Measurements from ENCODE around the gene ERG28. TPM values are rescaled to one million over a fixed set of nuclear protein-coding genes. Genes with fewer than 3 reads are reported as not detected.

Gene ERG28
- total RNA-seq, 2 experiments from 2014 or later: 22.9 to 25.1 TPM

GRCh38 chr14:75653563-75653962 lies 7.1 kb downstream of the ERG28 start:
- CTCF ChIA-PET: interaction anchor here (0.9 to 8.5 kb wide), 23 partner anchors 10 to 358 kb away, joined by 3 to 188 read pairs (median 4); partner anchors contain the start of genes BATF, FLVCR2 and TGFB3
- no peaks in the 10 kb centered on the region for H3K9me3 Mint-ChIP-seq (ENCODE audit: low read depth)
- no peak overlapping the region for H3K4me3 Mint-ChIP-seq
- no peak for ATAC-seq
- no peak overlapping the region for H3K27ac Mint-ChIP-seq
- H3K27me3 Mint-ChIP-seq: no peaks in the 10 kb centered on the region
- no peak for DNase-seq
- peaks cover 8% of the 10 kb centered on the region for H3K4me1 Mint-ChIP-seq
- peaks cover 38% of the 10 kb centered on the region for H3K36me3 Mint-ChIP-seq

DNA sequence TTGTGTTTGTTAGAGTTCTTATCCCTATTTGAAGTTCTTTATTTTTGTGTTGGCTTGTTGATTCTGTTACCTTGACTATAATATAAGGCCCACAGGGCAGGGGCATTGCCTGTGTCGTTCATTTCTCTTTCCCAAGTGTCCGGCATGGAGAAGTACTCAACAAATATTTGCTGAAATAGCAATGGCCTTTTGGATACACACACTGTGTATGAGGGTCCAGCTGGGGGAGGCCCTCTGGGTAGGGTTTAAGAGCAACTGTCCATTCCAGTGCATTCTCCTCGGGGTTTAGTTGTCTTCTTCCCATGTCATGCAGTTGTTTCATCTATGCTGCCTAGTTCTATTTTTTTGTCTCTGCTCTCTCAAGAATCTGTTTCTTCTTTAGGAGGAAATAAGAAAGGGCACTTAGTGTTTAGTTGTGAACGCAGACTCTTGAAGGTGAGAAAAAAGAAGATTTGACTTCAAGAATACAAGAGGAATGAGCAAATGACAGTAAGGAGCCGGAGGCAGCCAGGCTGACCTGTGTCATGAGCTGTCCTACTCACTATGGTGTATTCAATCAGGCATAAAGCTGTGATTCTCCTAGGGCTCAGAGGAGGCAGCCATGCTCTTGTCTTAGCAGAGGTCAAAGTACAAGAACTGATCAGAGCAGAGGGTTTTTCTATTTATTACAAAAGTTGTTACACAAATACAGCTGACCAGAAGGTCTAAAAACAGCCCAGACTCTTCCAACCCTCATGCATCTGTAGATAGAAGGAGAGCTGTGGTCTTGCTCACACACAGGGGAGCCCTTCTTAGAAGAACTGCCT lies 10.2 kb downstream of the ERG28 start:
- CTCF ChIA-PET: interaction anchor here (1.3 to 8.5 kb wide), 2 partner anchors 74 kb away, joined by 3 to 188 read pairs; partner anchors contain the start of gene FLVCR2
- DNase-seq (no peak), ATAC-seq (no peak)
- Mint-ChIP-seq H3K27ac (no peak overlapping the region), H3K27me3 (no peaks in the 10 kb centered on the region), H3K4me3 (no peak overlapping the region), H3K36me3 (peaks cover 38% of the 10 kb centered on the region), H3K9me3 (ENCODE audit: low read depth) (no peaks in the 10 kb centered on the region), H3K4me1 (peaks cover 2% of the 10 kb centered on the region)

DNA sequence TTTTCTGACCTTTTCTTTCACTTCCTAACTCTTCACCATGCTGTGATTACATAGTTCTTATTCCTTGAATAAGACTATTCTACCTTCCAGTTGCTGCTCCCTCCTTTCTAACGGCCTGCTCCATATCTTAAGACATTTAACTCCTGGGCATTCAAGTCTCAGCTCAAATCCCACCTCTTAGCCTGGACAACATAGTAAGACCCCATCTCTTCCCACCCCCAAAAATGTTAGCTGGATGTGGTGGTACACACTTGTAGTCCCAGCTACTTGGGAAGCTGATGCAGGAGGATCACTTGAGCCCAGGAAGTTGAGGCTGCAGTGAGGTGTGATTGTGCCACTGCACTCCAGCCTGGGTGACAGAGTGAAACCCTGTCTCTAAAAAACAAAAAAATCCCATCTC lies 10.9 kb downstream of the ERG28 start:
- Mint-ChIP-seq H3K4me3 (no peak overlapping the region), H3K36me3 (peaks cover 36% of the 10 kb centered on the region), H3K4me1 (peaks cover 2% of the 10 kb centered on the region), H3K27ac (no peak overlapping the region), H3K27me3 (no peaks in the 10 kb centered on the region), H3K9me3 (ENCODE audit: low read depth) (no peaks in the 10 kb centered on the region)
- CTCF ChIA-PET: interaction anchor here (1.3 to 1.8 kb wide), 3 partner anchors 11 to 73 kb away, joined by 3 to 9 read pairs (median 5); partner anchors contain the start of genes ERG28, FLVCR2 and TTLL5
- ATAC-seq: no peak
- DNase-seq: no peak

DNA sequence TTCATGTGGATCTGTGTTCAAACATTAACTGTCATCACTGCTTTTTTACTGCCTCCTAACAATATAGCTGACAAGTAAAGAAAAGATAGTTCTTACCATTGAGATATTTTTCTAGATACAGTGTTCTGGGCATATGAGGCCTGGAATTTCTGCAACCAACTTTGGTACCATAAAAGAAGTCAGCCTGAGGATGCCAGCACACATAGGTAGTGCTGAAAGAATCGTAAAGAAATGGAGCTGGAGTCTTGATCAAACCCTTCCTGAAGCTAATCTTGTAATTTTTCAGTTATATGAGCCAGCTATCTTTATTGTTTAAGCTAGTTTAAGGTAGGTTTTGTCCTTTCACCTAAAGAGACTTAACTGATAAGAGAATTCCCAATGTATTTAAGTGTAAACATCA lies 11.3 kb downstream of the ERG28 start:
- ATAC-seq (no peak), DNase-seq (no peak)
- CTCF ChIA-PET: interaction anchor here (1.3 to 1.8 kb wide), 3 partner anchors 11 to 73 kb away, joined by 3 to 9 read pairs (median 5); partner anchors contain the start of genes ERG28, FLVCR2 and TTLL5
- Mint-ChIP-seq H3K27ac (no peak overlapping the region), H3K4me1 (peaks cover 2% of the 10 kb centered on the region), H3K36me3 (peaks cover 36% of the 10 kb centered on the region), H3K9me3 (ENCODE audit: low read depth) (no peaks in the 10 kb centered on the region), H3K27me3 (no peaks in the 10 kb centered on the region), H3K4me3 (no peak overlapping the region)

DNA sequence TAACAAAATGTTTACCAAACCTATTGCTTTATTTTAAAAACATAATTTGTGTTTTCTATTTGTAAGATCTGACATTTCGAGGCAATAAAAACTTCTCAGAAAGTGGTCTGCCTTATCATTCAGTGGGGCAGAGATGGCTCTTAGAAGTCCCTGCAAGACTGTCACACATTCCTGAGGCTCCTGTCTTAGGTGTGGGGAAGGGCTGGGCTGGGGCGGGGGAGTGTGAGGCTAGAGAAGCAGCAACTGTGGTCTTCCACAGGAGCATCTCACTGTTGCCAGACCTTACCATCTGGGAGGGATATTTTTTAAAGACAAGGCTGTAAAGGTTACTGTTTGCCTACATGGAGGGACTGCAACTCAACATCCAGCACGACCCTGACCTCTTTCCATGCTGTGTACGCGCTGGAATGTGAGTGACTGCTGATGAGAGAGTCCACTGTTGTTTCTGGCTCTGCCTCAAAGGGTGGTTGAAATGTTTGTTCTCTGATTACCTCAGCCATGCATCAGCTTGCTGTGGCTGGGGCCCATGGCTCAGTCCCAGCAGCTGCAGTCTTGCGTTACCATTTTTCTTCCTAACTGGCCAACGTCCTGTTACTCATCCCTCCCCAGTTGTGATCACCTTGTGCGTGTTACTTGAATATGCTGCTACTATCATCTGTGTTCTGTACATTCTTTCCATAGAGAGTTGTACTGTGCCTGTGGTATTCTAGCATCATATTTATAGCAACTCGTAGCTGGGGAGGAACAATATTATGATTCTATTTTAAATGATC lies 12.4 kb downstream of the ERG28 start:
- Mint-ChIP-seq H3K27ac (no peak overlapping the region), H3K27me3 (no peaks in the 10 kb centered on the region), H3K4me3 (no peak overlapping the region), H3K4me1 (no peaks in the 10 kb centered on the region), H3K9me3 (ENCODE audit: low read depth) (no peaks in the 10 kb centered on the region), H3K36me3 (peaks cover 31% of the 10 kb centered on the region)
- ATAC-seq: no peak
- CTCF ChIA-PET: interaction anchor here (1.6 to 1.8 kb wide), 2 partner anchors 12 to 70 kb away, joined by 5 to 9 read pairs; partner anchors contain the start of genes ERG28, FLVCR2 and TTLL5
- DNase-seq: no peak

- Mint-ChIP-seq H3K4me1 (no peaks in the 10 kb centered on the region), H3K9me3 (ENCODE audit: low read depth) (no peaks in the 10 kb centered on the region), H3K27me3 (no peaks in the 10 kb centered on the region), H3K27ac (no peak overlapping the region), H3K36me3 (peaks cover 29% of the 10 kb centered on the region), H3K4me3 (no peak overlapping the region)
- CTCF ChIA-PET: interaction anchor here (1.5 to 1.6 kb wide), 2 partner anchors 70 to 259 kb away, joined by 3 to 4 read pairs; partner anchors contain the start of gene FLVCR2
- DNase-seq (no peak), ATAC-seq (no peak)
Observed at GRCh38 chr14:75647640-75648039, 13.0 kb downstream of the ERG28 start.

- H3K4me3 Mint-ChIP-seq: no peak overlapping the region
- ATAC-seq (no peak), DNase-seq (no peak)
- H3K36me3 Mint-ChIP-seq: peaks cover 26% of the 10 kb centered on the region
- no peaks in the 10 kb centered on the region for H3K27me3 Mint-ChIP-seq
- CTCF ChIA-PET: interaction anchor here (1.5 to 1.6 kb wide), 2 partner anchors 69 to 260 kb away, joined by 3 to 4 read pairs; partner anchors contain the start of gene FLVCR2
- no peaks in the 10 kb centered on the region for H3K4me1 Mint-ChIP-seq
- no peak overlapping the region for H3K27ac Mint-ChIP-seq
- H3K9me3 Mint-ChIP-seq (ENCODE audit: low read depth): no peaks in the 10 kb centered on the region
Observed at GRCh38 chr14:75646762-75647161, 13.9 kb downstream of the ERG28 start.

DNA sequence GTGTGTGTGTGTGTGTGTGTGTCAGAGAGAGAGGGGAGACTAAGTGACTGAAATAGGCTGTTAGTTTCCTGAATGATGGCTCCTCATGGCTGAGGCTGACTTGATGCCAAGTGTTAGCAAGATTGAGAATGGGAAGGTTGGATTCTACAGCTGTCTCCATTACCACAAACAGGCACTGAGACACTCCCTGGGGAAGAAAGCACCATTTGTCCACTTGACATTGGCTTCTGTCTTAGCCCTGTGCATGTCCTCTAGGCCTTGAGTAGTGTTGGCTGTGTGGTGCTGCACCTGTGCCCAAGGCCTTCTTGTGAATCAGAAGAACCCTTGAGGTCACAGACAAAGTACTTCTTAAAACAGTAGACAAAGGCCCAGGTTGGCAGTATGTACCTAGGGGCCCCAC lies 15.6 kb downstream of the ERG28 start:
- Mint-ChIP-seq H3K4me3 (no peak overlapping the region), H3K9me3 (ENCODE audit: low read depth) (no peaks in the 10 kb centered on the region), H3K27ac (no peak overlapping the region), H3K27me3 (no peaks in the 10 kb centered on the region), H3K4me1 (no peaks in the 10 kb centered on the region), H3K36me3 (peaks cover 11% of the 10 kb centered on the region)
- no peak for ATAC-seq
- no peak for DNase-seq
- CTCF ChIA-PET: interaction anchor here (0.6 to 0.7 kb wide), 2 partner anchors 32 to 306 kb away, joined by 3 to 7 read pairs; no protein-coding TSS in a partner anchor

DNA sequence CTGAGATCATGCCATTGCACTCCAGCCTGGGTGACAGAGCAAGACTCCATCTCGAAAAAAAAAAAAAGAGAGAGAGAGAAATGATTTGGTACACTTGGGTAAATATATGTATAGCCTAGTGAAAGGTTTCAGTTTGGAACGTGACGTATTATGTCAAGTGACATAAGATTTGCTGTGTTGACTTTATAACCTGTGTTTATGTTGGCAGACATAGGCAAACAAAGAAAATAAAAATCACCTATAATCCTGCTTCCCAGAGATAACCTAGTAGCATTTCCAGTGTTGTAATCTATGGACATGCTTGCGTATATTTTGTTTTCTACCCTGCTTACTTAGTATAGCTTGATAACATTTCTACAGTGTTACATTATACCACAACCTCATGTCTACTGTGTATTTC lies 16.7 kb downstream of the ERG28 start:
- DNase-seq (no peak), ATAC-seq (no peak)
- CTCF ChIA-PET: no interaction called here
- H3K9me3 Mint-ChIP-seq (ENCODE audit: low read depth): no peaks in the 10 kb centered on the region
- no peaks in the 10 kb centered on the region for H3K27me3 Mint-ChIP-seq
- no peak overlapping the region for H3K4me3 Mint-ChIP-seq
- H3K27ac Mint-ChIP-seq: no peak overlapping the region
- H3K36me3 Mint-ChIP-seq: peaks cover 2% of the 10 kb centered on the region
- no peaks in the 10 kb centered on the region for H3K4me1 Mint-ChIP-seq

GRCh38 chr14:75640876-75641275 lies 19.8 kb downstream of the ERG28 start:
- CTCF ChIA-PET: interaction anchor here (0.7 kb wide), 1 partner anchor 13 kb away, joined by 3 read pairs; no protein-coding TSS in a partner anchor
- Mint-ChIP-seq H3K4me3 (no peak overlapping the region), H3K36me3 (no peaks in the 10 kb centered on the region), H3K27ac (no peak overlapping the region), H3K9me3 (ENCODE audit: low read depth) (no peaks in the 10 kb centered on the region), H3K4me1 (no peaks in the 10 kb centered on the region), H3K27me3 (no peaks in the 10 kb centered on the region)
- DNase-seq (no peak), ATAC-seq (no peak)

DNA sequence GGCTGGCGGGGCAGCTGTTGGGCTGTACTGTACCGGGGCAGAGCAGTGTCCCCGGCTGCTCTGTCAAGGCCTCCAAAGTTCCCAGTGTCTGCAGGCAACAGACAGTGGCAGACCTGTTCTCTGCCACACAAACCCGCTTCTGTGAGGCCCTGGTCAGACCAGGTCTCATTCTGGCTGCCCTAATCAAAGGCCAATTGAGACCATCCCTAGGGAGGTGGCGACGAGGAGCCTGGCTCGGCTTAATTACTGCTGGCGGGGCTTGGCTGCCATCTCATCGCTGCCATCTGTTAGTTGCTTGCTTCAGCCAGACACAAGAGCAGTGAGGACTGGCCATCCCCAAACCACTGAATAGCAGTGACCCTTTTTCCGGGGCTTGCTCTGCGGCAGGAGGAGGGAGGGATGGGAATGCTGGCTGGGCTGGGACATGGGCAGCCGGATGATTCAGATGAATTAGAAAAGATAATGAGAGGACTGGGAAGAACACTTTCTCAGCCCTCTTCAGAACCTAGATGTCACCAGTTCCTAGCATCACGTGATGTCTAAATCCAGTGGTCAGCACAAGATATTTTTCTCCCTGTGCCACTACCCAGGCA lies 24.5 kb downstream of the ERG28 start:
- H3K9me3 Mint-ChIP-seq (ENCODE audit: low read depth): no peaks in the 10 kb centered on the region
- CTCF ChIA-PET: interaction anchor here (1.5 kb wide), 1 partner anchor 18 kb away, joined by 7 read pairs; no protein-coding TSS in a partner anchor
- no peaks in the 10 kb centered on the region for H3K4me1 Mint-ChIP-seq
- ATAC-seq (no peak), DNase-seq (no peak)
- H3K27me3 Mint-ChIP-seq: no peaks in the 10 kb centered on the region
- no peaks in the 10 kb centered on the region for H3K36me3 Mint-ChIP-seq
- H3K4me3 Mint-ChIP-seq: no peak overlapping the region
- H3K27ac Mint-ChIP-seq: no peak overlapping the region

DNA sequence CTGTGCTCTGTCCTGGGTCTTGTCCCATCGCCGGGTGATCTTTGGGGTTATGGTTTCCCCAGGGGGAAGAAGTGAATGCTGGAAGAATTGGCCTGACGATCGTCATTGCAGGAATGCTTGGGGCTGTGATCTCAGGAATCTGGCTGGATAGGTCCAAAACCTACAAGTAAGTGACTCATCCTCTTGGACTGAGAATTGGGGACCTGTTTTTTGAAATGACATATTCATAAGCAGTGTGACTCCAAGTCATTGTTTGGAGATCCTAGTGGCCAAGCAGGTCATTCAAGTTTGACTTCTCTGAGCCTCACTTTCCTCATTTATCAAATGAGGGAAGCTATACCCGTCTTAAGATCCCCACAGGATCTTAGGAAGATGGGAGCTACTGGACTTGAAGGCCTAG lies 25.8 kb downstream of the ERG28 start:
- Mint-ChIP-seq H3K4me3 (no peak overlapping the region), H3K36me3 (no peaks in the 10 kb centered on the region), H3K27ac (no peak overlapping the region), H3K9me3 (ENCODE audit: low read depth) (no peaks in the 10 kb centered on the region), H3K27me3 (no peaks in the 10 kb centered on the region), H3K4me1 (no peaks in the 10 kb centered on the region)
- ATAC-seq (no peak), DNase-seq (no peak)
- CTCF ChIA-PET: no interaction called here

GRCh38 chr14:75631453-75631831 lies 29.2 kb downstream of the ERG28 start:
- no peak for ATAC-seq
- DNase-seq: no peak
- CTCF ChIA-PET: interaction anchor here (1.7 kb wide), 1 partner anchor 23 kb away, joined by 5 read pairs; no protein-coding TSS in a partner anchor
- Mint-ChIP-seq H3K4me3 (no peak overlapping the region), H3K36me3 (peaks cover under 1% of the 10 kb centered on the region), H3K4me1 (no peaks in the 10 kb centered on the region), H3K27me3 (no peaks in the 10 kb centered on the region), H3K9me3 (ENCODE audit: low read depth) (no peaks in the 10 kb centered on the region), H3K27ac (no peak overlapping the region)
